ENCODE measurements around the gene KCNN3.

The KCNN3 gene

DNA sequence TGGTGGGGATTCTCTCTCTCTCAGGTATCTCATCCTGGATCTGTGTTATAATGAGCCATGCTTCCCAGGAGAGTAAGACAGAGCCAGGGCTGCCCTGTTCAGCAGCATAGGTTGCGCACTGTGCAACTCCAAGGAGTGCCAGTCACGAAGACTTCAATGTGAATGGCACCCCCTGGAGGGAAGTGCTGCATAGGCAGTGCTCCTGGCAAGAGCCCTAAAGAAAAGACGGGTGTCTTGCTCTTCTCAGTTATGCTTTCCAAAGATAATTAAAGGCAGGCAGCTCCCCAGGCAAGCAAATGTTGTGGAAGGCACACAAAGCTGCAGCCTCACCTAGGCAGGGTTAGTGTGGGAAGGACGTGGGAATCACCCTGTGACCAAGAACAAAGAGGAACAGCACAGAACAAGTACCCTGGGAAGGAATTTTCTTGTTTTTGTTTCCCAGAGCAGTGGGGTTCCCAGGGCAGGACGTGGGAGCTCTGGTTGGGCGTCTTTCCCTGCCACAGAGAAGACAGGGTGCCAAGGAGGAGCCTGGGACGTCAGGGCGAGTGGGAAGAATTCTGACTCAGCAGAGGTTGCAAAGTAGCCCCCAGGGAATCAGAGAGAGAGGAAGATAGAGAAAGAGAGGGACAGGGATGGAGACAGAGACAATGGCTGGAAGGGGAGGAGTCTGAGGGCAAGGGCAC lies 120.9 kb downstream of the KCNN3 start:
- no peak for DNase-seq (ENCODE audit: low read depth)

DNA sequence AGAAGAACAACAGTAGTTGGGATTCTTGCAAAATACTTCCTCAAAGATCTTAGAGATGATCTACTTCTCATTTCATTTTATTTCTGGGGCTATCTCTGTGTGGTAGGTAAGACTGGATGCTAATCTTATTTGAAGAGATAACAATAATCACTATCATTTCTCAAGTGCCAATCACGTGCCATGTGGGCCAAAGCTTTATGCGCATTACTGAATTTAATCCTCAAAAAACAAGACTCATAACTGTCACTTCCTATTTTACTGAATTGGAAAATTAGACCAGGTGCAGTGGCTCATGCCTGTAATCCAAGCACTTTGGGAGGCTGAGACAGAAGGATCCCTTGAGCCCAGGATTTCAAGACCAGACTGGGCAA lies 121.7 kb downstream of the KCNN3 start:
- DNase-seq (ENCODE audit: low read depth): no peak

DNA sequence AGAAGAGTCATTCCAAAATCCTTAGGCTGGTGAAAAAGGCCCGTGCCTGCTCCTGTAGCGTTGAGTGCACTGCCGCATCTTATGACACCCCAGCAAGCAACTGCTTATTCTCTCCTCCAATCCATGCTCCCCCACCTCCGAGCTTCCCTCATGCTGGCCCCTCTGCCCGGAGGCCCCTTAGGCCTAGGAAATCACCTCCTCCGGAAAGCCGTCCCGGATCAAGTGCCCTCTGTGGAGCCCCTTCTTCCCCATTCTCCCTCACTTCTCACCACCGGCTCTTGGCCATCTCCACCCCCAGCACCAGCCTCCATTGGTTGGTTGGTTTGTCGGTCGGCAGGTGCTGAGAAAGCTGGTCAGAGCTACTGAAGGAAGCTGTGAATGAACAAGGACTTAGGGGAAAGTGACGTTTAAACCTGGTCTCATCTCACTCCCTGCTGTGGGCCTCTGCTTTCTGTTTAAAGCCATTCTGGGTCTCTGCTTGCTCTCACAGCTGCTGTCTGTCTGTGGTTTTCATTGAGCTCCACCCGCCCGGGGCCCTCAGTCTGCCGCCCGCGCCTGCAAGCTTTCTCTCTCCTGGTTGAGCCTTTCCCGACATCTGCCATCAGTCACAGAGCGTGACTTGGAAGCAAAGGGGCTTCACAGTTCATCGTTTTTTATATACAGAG lies 122.2 kb downstream of the KCNN3 start:
- DNase-seq (ENCODE audit: low read depth): no peak

DNA sequence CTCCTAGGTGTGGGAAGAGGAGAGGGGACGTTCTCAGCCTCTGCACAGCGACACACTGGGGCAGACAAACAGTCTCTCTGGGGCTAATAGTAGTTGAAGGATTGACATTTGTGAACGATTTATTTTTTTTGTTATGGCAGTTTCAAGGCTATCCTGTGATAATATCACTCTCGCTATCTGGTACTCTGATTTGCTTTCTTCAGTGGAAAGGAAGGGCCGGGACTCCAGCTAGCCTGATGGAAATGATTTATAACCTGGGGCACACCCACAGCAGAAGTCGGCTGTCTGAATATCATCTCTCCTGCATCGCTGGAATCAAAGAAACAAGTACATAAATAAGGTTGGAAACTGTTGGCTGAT lies 122.7 kb downstream of the KCNN3 start:
- no peak for DNase-seq (ENCODE audit: low read depth)

DNA sequence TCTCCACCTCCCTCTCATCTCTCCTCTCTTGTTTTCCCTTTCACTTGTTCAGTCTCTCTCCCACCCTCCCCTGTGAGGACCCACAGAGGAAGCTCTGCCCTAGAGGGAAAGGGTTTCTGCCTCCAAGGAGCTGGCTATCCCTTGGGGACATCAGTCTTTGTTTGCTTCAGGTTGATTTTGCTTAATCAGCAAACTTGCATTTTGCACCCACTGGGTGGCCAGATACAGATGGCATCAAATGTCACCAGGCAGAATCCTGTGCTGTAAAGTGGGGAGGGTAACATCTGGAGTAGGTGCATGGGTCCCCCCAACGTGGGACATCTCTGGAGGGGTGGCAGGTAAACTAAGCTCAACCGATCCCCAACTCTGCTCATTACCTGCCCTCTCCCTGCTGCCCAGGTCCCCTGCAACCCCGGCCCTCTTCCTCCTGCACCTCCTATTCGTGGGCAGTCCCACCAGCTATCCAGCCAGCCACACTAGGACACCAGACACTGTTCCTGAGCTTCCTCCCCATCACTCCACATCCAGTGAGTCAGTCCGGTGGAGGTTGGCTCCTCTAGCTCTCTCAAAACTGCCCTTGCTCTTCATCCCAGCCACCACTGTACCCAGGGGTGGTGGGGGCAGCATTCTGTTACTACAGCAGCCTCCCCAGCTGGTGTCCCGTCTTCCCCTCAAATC lies 123.3 kb downstream of the KCNN3 start:
- no peak for DNase-seq (ENCODE audit: low read depth)

DNA sequence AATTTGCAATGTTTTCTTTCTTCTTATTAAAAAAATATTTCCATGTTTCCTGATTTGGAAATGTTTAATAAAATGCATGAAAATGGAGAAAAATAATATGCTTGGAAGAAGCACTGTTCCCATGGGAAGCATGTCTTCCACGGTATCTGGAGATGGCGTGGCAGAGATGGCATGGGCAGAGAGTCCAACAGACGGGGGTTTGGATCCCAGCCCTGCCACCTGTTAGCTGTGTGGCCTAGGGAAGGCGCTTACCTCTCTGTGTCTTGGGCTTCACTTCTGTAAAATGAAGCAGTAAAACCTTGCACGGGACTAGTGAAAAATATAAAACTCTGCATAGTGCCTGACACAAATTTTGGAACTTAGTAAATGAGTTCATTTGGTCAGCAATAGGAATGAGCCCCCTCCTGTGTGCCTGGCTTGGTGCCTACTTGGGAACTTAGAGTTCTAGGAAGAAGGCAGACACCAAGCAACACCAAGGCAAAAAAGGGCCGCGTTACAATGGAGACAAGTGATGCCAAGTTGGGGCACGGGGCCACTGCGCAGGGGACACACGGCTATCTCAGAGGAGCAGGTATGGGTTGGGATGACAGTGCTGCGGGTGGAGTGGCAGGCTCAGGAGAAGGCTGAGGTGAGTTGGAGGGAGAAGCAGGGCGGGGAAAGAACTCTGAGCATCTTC lies 124.2 kb downstream of the KCNN3 start:
- no peak for DNase-seq (ENCODE audit: low read depth)

DNA sequence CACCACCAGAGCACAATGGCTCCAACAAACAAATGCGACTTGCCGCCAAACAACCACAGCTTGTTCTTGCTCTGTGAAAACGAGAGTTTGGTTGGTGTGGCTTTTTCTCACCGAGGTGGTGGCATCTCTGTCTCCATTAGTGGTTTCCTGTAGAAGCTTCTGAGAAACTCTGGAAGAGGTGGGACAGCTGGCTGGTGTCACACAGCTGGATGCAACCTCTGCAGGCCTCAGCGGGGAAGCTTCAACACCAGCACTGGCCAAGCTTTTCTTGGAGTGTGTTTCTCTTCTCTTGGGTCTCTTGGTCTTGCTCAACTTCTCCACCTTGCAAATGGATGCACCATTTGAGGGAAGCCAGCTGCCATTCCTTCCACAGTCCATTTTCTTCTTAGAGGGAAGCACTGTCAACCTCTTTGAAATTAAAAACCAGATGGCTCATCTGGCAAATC lies 124.8 kb downstream of the KCNN3 start:
- DNase-seq (ENCODE audit: low read depth): no peak

DNA sequence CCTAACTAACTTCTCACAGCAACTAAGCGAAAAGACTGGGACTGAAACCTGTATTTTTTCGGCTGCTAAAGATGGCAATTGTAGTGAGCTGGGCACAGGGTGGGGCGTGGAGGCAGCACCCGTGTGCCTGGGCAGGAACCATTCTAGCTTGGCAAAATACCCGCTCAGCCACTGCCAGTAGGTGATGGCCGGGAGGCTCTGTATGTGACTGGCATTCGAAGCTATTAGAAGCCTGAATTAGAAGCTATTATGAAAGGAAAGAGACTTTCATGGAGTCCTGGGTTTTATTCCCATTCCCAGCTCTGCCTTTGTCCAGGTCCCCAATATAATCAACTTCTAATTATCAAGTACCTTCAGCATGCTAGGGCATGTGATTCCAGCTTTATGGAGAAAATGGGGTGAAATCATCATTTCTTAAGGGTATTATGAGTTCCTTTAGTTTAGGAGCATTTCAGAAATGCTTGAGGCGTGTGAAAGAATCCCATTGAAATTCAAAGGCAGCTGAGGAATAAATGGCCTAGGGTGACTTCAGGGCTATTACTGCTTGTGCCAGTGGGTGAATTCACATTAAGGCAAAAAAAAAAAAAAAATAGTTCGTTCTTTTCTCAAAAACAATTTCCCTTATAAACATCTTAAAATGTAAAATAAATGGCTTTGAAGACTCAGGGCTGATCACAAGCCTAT lies 125.6 kb downstream of the KCNN3 start:
- DNase-seq (ENCODE audit: low read depth): no peak

DNA sequence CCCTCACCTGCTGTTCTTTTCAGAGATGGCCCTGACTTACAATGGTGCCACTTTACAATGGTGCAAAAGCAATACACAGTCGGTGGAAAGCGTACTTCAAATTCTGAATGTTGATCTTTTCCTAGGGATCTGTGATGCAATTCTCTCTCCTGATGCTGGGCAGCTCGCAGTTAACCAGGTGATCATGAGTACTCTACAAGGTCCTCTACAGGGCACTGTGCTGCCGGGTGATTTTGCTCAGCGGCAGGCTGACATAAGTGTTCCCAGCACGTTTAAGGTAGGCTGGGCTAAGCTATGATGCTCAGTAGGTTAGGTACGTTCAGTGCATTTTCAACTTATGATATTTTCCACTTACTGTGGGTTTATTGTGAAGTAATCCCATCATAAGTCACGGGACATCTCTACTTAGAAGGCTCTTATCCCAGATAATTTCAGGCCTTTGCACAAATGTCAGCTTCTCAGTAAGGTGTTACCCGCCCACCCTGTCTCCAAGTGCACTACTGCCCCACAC lies 126.5 kb downstream of the KCNN3 start:
- no peak for DNase-seq (ENCODE audit: low read depth)

DNA sequence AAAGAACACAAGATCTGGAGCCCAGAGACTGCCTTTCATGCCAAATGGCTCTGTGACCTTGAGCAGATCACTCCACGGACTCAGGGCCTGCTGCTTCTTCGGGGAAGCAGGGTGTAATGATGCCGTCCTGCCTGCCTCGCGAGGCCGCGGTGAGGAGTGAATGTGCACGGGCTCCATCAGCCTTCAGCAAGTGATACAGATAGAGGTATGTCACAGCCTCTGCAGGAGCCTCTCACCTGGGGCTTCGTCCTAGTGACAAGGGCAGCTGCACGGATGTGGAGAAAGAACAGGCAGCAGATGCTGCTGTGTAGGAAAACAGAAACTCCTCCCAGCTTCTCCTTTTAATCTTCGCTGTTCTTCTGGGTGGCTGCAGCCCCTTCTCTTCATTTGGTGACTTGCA lies 127.5 kb downstream of the KCNN3 start:
- no peak for DNase-seq (ENCODE audit: low read depth)

DNA sequence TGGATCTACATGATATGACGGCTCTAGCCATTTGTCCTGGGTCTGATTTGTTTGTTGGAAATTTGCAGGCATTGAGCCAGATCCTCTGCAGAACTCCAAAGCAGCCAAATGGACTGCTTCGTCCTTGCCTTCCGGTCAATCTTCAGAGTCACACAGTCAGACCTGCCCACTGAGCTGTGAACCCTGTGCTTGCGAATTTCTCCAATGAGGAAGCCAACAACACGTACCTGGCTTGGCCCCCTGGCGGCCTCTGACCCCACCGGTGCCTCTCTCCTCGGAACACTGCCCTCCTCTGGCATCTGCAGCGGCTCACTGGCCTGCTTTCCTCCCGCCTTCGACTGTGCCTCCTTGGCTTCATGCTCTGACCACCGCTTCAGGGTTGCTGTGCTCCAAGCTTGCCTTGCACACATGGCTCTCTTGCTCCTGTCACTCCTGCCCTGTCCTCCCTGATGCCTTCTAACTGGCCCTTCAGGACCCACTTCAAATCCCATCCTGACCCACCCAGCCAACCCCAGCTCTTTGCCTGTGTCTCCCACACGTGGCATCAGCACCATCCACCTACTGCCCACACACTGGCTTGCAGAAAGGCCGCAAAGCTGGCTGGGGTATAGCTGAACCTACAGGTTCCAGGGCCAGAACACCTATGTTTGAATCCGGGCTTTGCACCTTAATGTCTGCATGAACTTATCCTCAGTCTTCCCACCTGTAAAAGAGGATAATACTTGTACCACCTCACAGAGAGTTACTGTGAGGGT lies 128.2 kb downstream of the KCNN3 start:
- DNase-seq (ENCODE audit: low read depth): no peak

DNA sequence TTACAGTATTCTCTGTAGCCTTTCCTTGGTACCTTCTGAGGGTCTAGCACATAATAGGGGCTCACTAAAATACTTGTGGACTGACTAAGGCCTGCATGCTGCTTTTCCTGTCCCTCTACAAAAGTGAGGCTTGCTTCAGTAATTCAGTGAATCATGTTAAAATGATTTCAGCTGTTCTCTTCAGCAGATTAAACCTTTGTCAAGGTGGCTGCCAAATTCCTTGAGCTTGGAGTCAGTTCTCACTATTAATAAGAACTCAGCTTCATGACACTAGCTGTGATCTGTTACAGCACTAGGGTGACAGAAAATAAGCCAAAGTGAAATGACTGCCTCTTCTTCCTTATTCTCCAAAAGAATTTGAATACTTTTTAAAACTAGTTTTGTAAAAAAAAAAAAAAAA lies 128.8 kb downstream of the KCNN3 start:
- DNase-seq (ENCODE audit: low read depth): no peak

DNA sequence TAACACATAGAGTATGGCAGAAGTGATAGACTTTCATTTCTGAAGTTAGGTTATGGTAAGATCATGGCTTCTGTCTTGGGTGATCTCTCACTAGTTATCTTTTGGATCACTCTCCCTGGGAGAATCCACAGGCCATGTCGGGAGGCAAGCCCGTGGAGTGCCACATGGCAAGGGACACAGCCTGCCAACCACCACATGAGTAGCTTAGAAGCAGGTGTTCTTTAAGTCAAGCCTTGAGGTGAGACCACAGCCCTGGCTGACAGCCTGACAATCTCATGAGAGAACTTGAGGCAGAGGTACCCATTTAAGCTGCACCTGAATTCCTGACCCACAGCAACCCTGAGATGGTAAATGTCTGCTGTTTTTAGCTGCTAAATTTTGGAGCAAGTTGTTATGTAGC lies 130.4 kb downstream of the KCNN3 start:
- no peak for DNase-seq (ENCODE audit: low read depth)

DNA sequence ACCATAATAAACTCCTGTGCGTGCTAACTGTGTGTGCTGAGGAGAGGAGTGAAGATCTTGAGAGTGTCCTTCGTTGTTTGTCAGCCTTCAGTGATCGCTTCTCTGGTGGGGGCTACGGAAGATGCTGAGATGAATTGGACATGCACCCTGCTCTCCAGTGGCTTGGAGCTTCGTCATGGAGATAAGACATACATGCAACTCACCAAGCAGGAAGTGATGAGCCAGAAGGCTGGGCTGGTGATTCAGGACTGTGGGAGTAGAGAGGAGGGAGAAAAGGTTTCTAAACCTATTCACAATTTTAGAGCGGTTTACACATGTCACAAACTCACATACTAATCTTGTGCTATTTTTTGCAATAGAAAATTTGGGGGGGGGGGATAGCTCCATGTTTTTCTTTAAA lies 133.2 kb downstream of the KCNN3 start:
- peak; percentile 46 for DNase-seq (ENCODE audit: low read depth)

DNA sequence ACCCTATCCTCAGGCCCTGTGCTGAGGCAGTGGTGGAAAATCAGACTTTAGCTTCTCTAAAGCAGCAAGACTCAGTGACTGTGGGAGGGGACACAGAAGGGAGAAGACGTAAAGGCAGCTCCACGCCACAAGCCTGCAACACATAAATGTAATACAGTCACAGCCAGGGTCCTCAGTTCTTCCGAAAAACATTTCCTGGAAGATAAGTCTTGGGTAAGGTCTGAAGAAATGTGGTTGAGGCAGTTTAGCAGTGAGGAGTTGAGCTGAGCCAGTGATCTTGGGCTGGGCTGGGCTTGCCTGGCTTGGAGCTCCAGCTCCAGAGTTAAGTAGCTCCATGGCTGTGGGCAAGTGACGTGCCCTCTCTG lies 134.3 kb downstream of the KCNN3 start:
- DNase-seq (ENCODE audit: low read depth): no peak

DNA sequence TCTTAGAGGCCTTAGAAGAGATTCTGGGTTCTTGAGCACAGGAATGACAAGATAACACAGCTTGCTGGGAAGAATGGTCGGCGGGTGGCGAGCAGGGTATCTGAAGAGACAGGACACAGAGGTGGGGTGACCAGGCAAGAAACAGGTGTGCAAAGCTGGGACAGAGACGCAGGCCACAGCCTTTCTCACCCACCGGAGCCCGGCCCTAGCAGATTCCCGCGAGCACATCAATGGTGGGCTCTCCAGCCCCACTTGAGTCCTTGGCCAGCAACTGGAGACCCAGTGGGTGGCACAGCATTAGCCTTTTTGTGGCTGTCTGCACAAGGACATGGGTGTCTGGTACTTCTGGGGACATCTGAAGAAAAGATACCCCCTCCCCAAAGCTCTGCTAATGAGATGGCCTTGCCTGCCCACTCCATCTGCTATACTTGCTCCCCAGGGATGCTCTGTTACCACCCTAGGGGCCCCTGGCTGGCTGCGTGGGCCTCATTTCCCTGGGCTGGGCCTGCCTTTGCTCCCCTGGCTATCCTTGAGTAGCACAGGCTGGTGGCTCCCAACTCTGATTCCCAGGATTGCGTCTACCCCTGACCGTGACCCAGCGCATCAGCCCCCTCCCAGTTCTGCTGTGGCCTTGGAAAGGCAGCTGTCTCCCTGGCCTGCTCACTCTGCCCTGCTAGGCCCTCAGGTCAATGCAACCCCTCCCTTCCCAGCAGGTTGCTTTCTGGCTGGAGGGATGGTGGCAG lies 134.8 kb downstream of the KCNN3 start:
- no peak for DNase-seq (ENCODE audit: low read depth)

DNA sequence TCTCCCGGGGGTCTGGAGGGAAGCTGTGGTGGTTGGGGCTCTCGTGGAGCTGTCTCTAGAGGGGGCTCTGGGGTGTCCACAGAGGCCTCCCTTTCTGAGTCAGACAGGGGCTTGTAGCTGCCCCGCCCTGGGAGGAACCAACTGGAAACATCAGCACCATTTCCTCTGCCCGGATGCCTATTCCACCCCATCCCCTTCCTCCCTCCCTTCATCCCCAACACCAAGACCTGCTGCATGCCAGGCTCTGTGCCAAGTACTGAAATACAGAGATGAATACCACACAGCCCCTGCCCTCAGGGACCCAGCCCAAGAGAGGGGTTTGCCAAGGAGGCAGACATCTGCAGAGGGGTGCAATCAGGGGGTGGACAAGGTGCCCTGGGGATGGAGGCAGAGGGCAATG lies 136.5 kb downstream of the KCNN3 start:
- no peak for DNase-seq (ENCODE audit: low read depth)

DNA sequence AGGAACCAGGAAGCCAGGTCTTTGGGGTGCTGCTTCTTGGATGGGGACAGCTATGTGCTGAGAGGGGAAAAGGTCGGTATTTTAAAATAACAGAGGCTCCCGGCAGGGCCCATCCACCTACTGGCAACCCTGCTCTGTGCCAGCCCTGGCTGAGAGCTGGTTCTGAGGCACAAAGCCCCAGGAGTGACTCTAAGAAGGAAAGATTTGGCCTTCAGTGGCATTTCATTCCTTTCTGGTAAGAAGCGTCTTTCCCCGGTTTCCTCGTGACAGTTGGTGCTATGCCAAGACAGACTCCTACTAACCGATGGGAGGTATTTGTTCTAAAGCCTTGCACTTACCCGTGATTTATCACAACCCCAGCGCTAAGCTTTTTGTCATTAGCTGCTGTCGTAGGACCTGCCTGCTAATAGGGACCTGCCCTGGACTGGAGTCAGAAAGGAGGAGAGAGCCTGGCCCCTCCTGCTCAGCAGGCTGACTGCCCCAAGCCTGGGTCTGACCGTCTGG lies 139.0 kb downstream of the KCNN3 start:
- DNase-seq (ENCODE audit: low read depth): no peak

DNA sequence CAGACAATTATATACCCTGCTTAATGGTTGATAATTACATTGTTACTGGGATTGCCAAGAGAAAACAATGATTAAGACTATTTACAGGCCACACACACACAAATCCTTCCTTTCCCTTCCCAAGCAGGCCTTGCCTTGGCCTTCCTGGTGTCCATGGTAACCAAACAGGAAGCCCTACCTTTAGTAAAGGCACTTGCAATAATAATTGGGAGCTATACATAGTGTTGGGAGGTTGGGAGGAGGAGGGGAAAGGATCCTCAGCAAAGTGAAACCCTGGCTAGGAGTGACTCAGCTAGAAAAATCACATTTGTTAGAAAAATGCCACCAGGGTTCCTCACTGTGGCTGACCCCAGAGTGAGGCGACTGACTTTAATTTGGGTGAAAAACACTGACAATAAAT lies 139.8 kb downstream of the KCNN3 start:
- no peak for DNase-seq (ENCODE audit: low read depth)

DNA sequence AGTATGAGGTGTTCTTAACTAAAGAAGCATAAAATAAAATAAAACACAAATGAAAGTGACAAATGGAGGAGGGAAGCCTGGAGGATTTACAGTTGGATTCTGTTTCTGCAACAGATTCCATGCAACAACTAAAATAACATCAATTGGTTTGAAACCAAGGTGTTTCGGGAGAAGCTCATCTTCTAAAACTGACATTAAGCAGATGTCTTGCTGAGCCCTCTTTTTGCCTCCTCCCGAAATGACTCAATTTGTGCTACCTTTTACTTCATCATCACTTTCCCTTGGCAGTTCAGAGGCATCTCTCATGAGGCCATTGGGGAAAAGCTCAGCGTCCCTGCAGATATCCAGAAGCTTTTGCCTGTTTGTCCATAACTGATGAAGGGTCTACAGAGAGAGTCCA lies 140.5 kb downstream of the KCNN3 start:
- no peak for DNase-seq (ENCODE audit: low read depth)

DNA sequence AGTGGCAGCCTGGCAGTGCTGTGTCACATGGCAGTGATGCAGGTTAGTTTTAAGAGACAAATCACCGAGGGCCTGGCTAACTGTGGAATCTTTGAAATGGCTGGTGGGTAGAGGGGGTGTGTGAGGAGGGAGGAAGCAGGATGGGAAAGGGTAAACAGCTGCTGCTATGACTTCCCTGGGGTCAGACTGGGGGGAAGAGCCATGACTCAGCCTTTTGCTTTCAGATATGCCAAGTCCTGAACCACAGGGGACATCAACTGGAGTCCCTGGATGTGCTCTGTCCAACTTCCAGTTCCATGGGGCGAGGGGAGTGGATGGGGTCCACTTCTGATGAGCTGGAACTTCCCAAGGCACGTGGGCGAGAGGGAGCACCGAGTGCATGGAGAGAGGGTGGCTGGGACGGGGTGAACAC lies 141.0 kb downstream of the KCNN3 start:
- DNase-seq (ENCODE audit: low read depth): no peak

Data from non-pigmented ciliary epithelial cell (primary cell).